OCI-LY1 (cell line): ENCODE data around the gene AKAP13.

ENCODE experiments used
- H2AFZ ChIP-seq: fragments of 200-600 bp; sonication (generic), shearing (Covaris generic); 2 replicates; pipeline ENCODE4 v1.6.0; 2014; ENCODE audit warnings: antibody characterized with exemption, mild to moderate bottlenecking, low read length
- H3F3A ChIP-seq: fragments of 200-600 bp; sonication (generic), shearing (Covaris generic); 2 replicates; pipeline ENCODE4 v1.6.0; 2014; ENCODE audit warnings: mild to moderate bottlenecking, antibody characterized with exemption, low read length, moderate library complexity; ENCODE audit not compliant: insufficient read depth
- H3K27ac ChIP-seq: fragments of 200-600 bp; sonication (generic); 2 replicates; pipeline ENCODE4 v1.5.1; 2014; ENCODE audit warnings: low read length, mixed run types, mild to moderate bottlenecking, low read depth; ENCODE audit not compliant: poor library complexity, severe bottlenecking
- H3K27me3 ChIP-seq: fragments of 200-600 bp; sonication (generic); 2 replicates; pipeline ENCODE4 v1.6.0; 2014; ENCODE audit warnings: antibody characterized with exemption, mild to moderate bottlenecking, low read length, moderate library complexity; ENCODE audit not compliant: insufficient read depth
- H3K36me3 ChIP-seq: fragments of 200-600 bp; sonication (generic); 2 replicates; pipeline ENCODE4 v1.6.1; 2014; ENCODE audit warnings: mild to moderate bottlenecking, antibody characterized with exemption, low read length, moderate library complexity, mixed read lengths; ENCODE audit not compliant: insufficient read depth
- H3K4me1 ChIP-seq: fragments of 200-600 bp; sonication (generic); 2 replicates; pipeline ENCODE4 v1.5.1; 2014; ENCODE audit warnings: mild to moderate bottlenecking, low read length, moderate library complexity; ENCODE audit not compliant: insufficient read depth, severe bottlenecking
- H3K4me2 ChIP-seq: fragments of 200-600 bp; sonication (generic), shearing (Covaris generic); 2 replicates; pipeline ENCODE4 v1.6.1; 2014; ENCODE audit warnings: low read length
- H3K4me3 ChIP-seq: fragments of 200-600 bp; sonication (generic); 2 replicates; pipeline ENCODE4 v1.5.1; 2014; ENCODE audit warnings: low read length, low read depth, mild to moderate bottlenecking, mixed read lengths; ENCODE audit not compliant: poor library complexity, severe bottlenecking
- H3K79me2 ChIP-seq: fragments of 200-600 bp; shearing (Covaris generic); 2 replicates; pipeline ENCODE4 v1.6.1; 2016; ENCODE audit warnings: mixed run types, low read length, mixed read lengths; ENCODE audit not compliant: insufficient read depth
- H3K9ac ChIP-seq: fragments of 200-600 bp; sonication (generic), shearing (Covaris generic); 2 replicates; pipeline ENCODE4 v1.6.1; 2014; ENCODE audit warnings: mild to moderate bottlenecking, low read length, mixed read lengths
- H3K9me2 ChIP-seq: fragments of 200-600 bp; sonication (generic), shearing (Covaris generic); 2 replicates; pipeline ENCODE4 v1.6.1; 2014; ENCODE audit warnings: low read depth, mild to moderate bottlenecking, low read length, mixed read lengths
- H3K9me3 ChIP-seq: fragments of 200-600 bp; shearing (Covaris generic); 2 replicates; pipeline ENCODE4 v1.6.1; 2014; ENCODE audit warnings: low read length, mixed read lengths
- H4K20me1 ChIP-seq: fragments of 200-600 bp; sonication (generic), shearing (Covaris generic); 2 replicates; pipeline ENCODE4 v1.6.0; 2016; ENCODE audit warnings: mild to moderate bottlenecking, low read length; ENCODE audit not compliant: insufficient read depth
- EZH2 ChIP-seq: fragments of 200-600 bp; sonication (generic), shearing (Covaris generic); IDR thresholded peaks from 2 replicates; pipeline ENCODE4 v1.8.0; 2017; ENCODE audit warnings: borderline replicate concordance, mixed run types, mild to moderate bottlenecking, antibody characterized with exemption, low read length, moderate library complexity, mixed read lengths
- TF ChIP-seq, protein P1 (sequence below): fragments of 200-600 bp; sonication (generic), shearing (Covaris generic); IDR thresholded peaks from 2 replicates; pipeline ENCODE4 v1.5.1; 2017; ENCODE audit warnings: mild to moderate bottlenecking, antibody characterized with exemption, low read length, moderate library complexity, mixed read lengths

Gene AKAP13

DNA sequence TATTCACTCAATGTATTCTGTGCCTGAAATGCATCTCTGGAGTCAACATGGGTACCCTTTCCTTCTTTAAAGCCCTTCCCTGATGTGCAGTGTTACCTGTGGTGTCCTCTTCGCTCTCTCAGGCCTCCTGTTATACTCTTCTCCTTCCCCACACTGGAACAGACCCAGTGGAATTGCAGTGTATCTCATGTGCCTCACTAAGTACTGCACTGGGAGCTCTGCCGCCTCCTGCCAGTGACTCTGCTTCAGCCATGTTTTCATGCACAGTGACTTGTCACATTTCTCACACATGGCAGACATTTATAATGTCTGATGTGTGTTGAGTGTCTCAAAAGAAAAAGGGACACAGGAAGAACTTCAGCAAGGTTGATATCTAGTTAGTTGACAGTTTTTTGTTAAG lies 223.3 kb downstream of the AKAP13 start:
- Histone ChIP-seq H3F3A (no peaks in the 10 kb centered on the region), H3K27me3 (no peaks in the 10 kb centered on the region), H3K9me2 (no peaks in the 10 kb centered on the region), H3K79me2 (0 out of 2 replicates have a peak, but pooled peaks cover 7% of the 10 kb centered on the region), H4K20me1 (no peaks in the 10 kb centered on the region), H3K4me3 (no peak overlapping the region), H3K4me2 (no peak overlapping the region), H2AFZ (no peak overlapping the region), H3K9ac (no peak overlapping the region), H3K9me3 (no peaks in the 10 kb centered on the region), H3K27ac (no peak overlapping the region), H3K4me1 (no peaks in the 10 kb centered on the region), H3K36me3 (peaks cover 30% of the 10 kb centered on the region; the same call in 1 of the 2 replicates)
- TF ChIP-seq, protein P1, sequence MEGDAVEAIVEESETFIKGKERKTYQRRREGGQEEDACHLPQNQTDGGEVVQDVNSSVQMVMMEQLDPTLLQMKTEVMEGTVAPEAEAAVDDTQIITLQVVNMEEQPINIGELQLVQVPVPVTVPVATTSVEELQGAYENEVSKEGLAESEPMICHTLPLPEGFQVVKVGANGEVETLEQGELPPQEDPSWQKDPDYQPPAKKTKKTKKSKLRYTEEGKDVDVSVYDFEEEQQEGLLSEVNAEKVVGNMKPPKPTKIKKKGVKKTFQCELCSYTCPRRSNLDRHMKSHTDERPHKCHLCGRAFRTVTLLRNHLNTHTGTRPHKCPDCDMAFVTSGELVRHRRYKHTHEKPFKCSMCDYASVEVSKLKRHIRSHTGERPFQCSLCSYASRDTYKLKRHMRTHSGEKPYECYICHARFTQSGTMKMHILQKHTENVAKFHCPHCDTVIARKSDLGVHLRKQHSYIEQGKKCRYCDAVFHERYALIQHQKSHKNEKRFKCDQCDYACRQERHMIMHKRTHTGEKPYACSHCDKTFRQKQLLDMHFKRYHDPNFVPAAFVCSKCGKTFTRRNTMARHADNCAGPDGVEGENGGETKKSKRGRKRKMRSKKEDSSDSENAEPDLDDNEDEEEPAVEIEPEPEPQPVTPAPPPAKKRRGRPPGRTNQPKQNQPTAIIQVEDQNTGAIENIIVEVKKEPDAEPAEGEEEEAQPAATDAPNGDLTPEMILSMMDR = no peak
- TF ChIP-seq EZH2 = no peak

DNA sequence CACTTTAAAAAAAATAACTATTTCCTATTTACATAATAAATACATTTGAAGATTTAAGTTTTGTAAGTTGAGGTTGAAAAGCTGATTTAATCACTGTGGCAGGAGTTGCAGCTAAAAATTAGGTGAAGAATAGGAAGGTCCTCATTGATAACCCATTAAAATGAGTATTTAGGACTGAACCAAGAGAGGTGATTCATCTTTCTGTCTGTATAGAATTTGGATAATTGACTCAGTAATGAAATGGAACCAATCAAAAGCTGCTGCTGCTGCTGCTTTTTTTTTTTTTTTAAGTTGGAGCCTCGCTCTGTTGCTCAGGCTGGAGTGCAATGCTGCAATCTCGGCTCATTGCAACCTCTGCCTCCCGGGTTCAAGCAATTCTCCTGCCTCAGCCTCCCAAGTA lies 223.8 kb downstream of the AKAP13 start:
- peaks cover 29% of the 10 kb centered on the region; the same call in 1 of the 2 replicates for H3K36me3 ChIP-seq
- H3K4me3 ChIP-seq = no peak overlapping the region
- no peaks in the 10 kb centered on the region for H3K9me3 ChIP-seq
- H3K4me2 ChIP-seq = no peak overlapping the region
- no peak for TF ChIP-seq EZH2
- TF ChIP-seq, protein P1 = no peak
- H3K9ac ChIP-seq = no peak overlapping the region
- no peaks in the 10 kb centered on the region for H3K4me1 ChIP-seq
- H3F3A ChIP-seq = no peaks in the 10 kb centered on the region
- 0 out of 2 replicates have a peak, but pooled peaks cover 7% of the 10 kb centered on the region for H3K79me2 ChIP-seq
- H3K9me2 ChIP-seq = no peaks in the 10 kb centered on the region
- H4K20me1 ChIP-seq = no peaks in the 10 kb centered on the region
- H3K27ac ChIP-seq = no peak overlapping the region
- H3K27me3 ChIP-seq = no peaks in the 10 kb centered on the region
- H2AFZ ChIP-seq = no peak overlapping the region

DNA sequence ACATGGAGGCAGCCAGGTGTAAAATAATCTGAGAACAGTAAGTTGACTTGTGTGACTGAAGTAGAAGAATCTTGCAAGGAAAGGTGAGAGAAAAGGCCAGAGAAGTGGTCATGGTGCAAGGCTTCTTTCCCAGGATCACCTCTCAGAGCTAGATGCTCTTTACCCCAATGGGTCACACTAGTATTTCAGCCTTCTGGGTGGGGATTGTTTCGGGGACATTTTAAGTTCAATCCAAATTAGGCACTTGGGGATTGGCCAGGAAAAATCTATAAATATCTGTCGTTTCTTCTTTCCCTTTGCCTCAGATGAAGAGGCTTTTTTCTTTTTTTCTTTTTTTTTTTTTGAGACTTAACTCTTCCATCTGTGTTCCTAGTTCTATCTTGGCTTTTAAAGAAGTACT lies 226.3 kb downstream of the AKAP13 start:
- Histone ChIP-seq H3K27ac (no peak overlapping the region), H4K20me1 (no peaks in the 10 kb centered on the region), H3K36me3 (peaks cover 36% of the 10 kb centered on the region; the same call in 1 of the 2 replicates), H3K79me2 (0 out of 2 replicates have a peak, but pooled peaks cover 3% of the 10 kb centered on the region), H3K4me2 (no peak overlapping the region), H2AFZ (no peak overlapping the region), H3K27me3 (no peaks in the 10 kb centered on the region), H3K9ac (no peak overlapping the region), H3K4me1 (no peaks in the 10 kb centered on the region), H3K9me3 (no peaks in the 10 kb centered on the region), H3K9me2 (no peaks in the 10 kb centered on the region), H3K4me3 (no peak overlapping the region), H3F3A (no peaks in the 10 kb centered on the region)
- TF ChIP-seq, protein P1 = no peak
- no peak for TF ChIP-seq EZH2
